NCI-H2227 treated with DMSO at 0.1 percent for 48 hours (cell line): ENCODE results near the gene CPSF3.
"Not testable (repeated sequence)": the region's sequence is repeated elsewhere in the genome, so short reads cannot be mapped to it uniquely, and the experiment has no call there.

Experiments
- DNase-seq: peaks from one replicate; lab custom pipeline; 2025; lab: John Stamatoyannopoulos, UW

The CPSF3 gene

DNA sequence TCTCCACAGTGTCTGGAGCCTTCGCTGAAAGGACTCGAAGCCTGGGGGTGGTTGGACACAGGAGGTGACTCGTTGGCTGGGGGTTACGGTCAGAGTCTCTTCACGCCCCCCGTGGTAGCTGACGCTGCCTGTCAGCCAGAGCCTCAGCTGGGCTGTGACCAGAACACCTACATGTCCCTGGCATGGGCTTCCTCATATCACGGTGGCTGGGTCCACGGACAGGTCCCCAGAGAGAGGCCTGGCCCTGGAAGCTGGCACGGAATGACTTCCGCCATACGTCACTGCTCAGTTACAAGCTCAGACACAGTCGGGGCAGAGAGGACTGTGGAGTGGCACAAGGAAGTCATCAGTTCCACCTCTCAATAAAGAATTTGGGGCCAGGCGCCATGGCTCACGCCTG, 28.6 kb upstream of the CPSF3 start:
- no peak for DNase-seq

DNA sequence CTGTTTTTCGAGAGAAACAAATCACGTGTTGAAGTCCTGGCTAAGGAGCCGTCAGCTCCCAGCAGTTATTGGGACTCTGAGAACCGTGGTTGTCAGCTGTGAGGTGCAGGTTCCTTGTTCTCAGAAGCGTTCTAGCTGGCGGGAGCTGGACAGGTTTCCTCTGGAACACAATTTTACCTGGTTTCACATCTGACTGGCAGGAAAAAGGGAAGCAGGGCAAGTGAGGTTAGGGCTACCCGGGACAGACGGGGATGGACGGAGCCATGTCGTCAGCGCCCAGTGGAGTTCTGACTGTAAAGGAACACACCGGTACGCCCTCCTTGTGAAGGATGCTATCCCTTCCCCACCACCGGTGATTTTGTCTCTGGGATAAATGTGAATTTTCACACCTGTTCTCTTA, 26.3 kb upstream of the CPSF3 start:
- DNase-seq, result no peak

GRCh38 chr2:9398251-9398650, 25.2 kb upstream of the CPSF3 start:
- not testable (repeated sequence) for DNase-seq

DNA sequence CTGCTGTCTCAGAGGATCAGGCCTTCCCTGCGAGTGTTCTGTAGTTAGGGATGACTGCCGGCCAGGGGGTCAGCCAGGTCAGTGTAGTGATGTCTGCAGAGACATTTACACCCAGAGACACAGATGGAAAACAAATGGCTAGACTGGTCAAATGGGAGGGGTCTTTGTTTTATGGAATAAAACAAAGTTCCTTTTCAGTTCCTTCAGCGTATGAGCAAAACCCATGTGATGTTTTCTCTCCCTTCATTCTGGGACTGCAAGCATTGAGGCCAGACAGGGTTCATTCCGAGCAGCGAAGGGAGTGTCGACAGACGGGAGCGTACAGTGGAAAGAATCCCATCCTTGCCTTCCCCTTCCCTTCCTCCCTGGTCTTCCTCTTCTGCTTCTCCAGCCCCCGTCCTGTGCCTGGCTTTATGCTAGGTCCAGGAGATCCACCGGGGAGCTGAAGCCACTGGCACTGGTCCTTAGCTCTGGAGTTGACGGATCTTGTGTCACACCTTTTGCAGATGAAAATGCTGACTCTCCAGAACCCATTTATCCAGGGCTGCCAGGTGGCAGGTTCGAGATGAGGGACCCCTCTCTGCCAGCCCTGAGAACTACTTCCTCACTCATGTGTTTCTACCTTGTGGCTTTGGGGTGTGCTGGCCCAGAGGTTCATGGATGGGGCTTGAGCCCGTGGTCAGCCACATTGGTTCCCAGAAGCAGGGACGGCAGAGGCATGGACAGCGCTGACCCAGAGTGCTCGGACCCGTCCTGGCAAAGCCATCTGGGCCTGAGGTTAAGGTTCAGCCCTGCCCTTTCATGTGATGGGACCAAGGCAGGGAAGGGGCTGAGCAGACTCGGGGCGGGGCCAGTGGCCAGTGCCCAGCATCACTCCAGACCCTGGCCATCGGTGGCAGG, 24.3 kb upstream of the CPSF3 start:
- no peak for DNase-seq

- no peak for DNase-seq
These were observed 23.0 kb upstream of the CPSF3 start for GRCh38 chr2:9400268-9401058.

DNA sequence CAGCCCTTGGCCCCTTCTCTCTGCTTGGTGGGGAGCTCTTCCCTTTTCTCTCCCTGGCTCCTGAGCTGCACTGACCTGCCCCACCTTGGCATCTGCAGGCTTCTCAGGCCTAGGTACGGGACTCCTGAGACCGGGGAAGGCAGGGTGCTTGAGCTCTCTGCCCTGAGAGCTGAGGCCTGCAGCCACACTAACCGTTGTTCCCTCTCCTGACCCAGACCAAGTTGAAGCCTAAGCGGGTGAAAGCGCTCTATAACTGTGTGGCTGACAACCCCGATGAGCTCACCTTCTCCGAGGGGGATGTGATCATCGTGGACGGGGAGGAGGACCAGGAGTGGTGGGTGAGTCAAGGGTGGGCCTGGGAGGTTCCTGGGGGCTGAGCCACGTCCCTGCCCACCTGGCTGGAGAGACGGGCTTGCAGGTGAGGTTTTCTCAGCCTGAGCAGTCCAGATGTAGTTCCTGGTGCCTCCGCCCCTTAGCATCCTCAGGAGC, 22.4 kb upstream of the CPSF3 start:
- DNase-seq, result no peak

DNA sequence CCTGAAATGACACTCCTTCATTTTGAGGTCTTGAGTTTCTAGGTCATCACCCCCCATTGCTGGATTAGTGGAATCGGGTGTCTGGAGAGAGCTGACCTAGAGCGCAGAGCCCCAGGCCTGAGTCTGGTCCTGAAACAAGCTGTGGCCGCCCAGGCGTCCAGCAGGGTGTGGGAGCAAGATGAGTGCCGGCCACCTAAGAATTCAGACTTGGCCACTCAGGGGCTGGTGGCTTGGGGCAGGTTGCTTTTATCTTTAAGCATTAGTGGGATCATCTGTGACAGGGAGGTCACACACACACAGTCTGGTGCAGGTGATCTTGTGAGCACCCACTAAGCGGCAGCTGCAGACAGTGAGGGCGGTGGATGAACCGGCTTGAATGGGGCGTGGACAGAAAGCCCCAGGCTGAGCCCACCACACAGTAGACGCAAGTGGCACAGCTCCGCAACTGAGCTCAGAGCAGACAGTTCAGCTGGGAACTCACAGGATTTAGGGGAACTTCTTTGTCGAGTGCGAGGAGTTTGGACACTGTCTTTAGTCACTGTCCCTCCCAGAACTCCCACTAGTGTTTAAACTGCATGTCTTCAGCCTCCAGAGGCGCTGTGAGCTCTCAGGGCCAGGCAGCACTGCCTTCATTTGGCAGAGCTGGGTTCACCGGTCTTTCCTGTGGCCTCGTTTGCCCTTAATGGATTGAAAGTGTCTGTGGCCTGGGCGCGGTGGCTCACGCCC, 21.6 kb upstream of the CPSF3 start:
- no peak for DNase-seq

- no peak for DNase-seq
These were observed 19.5 kb upstream of the CPSF3 start for GRCh38 chr2:9403924-9404323.

- DNase-seq, result no peak
These were observed 19.0 kb upstream of the CPSF3 start for GRCh38 chr2:9404451-9404850.

- no peak for DNase-seq
These were observed 17.8 kb upstream of the CPSF3 start for GRCh38 chr2:9405636-9406035.

DNA sequence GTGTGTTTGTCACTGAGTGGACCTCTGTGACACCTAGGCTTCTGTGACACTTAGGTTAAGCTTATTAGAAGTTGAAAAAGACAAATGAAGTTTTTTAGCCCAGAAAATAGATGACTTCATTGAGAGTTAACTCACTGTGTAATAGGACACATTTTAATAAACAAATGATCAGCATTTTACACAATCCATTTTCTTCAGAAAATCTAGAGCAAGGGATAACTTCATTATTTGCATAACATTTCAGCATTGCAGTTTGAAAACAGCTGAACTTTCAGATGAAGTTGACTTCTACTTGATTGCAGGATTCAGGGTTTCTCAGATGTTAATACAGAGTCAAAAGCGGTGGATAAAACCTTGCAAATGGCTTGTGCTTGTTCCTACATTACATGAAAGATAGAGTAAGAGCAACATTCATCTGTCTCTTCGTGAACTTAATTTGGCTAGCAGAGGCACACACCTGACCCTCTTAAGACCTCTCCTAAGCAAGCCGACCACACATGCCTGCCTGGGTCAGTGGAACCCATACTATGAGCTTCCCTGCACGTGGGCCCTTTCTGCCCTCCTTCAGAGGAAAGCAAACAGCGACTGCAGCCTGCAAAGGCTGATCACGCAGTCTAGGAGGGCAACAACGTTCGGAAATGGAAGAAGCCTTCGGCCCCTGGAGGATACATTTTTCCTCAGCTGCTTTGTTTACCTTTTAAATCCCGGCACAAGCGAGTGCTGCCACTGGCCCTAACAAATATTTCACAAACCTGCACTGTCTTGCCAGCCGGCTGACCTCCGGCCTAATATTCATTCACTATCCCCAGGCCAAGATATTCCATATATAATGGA, 16.7 kb upstream of the CPSF3 start:
- no peak for DNase-seq

DNA sequence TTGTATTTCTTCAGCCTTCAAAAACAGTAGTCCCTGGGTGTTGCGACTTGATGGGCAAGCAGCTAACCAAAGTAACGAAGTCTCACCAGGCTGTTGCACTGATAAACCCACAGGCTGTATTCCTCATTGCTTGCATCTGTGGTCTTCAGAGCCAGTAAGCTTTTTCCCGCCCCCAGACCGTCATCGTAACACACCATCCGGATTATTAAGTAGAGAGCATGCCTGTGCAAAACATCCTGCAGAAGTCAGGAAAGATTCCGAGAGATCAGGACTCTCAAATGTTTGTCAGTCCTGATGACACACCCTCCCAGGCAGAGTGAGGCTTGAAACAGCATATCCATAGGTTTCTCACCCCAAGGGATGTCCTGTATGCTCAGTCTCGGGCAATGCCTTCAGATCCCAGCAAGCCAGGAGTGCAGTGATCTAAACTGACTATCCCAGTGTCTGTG, 16.1 kb upstream of the CPSF3 start:
- no peak for DNase-seq

DNA sequence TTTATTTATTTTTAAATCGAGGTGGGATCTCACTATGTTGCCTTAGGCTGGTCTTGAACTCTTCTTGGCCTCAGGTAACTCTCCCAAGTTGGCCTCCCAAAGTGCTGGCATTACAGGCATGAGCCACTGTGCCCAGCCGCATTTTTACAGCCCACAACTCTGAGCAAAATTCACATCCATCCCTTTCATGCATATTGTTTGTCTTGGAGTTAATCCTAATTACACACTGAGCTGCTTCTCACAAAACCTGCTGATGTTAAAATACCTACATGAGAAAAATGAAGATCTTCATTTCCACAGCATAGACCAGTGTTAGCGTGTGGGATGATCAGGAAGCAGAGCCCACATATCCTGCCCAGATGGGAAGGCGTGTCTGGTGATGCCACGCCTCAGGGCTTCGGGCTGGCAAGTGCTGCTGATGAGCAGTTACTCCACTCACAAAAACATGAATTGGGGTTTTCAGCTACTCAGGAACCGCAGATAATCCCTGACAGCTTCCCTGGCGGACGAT, 14.8 kb upstream of the CPSF3 start:
- DNase-seq, result no peak

- DNase-seq, result no peak
These were observed 13.3 kb upstream of the CPSF3 start for GRCh38 chr2:9410108-9410507.

GRCh38 chr2:9412781-9413180, 10.7 kb upstream of the CPSF3 start:
- DNase-seq, result no peak

DNA sequence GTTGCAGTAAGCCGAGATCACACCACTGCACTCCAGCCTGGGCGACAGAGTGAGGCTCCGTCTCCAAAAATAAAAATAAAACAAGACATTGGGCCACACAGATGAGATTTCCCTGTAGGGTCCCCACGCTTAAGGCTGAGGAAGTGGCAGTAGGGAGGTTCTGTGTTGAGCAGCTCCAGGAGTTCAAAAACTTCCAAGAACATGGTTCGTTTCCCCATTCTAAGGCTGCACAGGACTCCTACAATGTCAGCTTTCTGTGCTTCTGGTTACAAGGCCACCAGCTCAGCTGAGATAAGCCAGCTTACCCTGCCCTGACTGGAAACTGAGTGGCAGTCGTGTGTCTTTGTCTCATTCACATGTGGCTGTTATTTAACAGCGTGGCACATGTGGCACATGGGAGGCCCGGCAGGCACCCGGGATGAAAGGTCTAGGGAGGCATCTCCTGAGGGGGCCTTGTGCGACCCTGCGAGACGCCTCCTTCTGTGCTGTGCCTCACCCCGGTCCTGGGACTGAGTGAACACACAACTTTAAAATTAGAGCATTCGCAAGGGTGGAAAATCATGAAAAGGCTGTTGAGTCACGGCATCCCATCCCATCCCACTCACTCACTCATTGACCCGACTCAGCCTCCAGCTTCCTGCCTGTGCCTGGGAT, 7.8 kb upstream of the CPSF3 start:
- no peak for DNase-seq

- no peak for DNase-seq
These were observed 7.0 kb upstream of the CPSF3 start for GRCh38 chr2:9416267-9416961.

DNA sequence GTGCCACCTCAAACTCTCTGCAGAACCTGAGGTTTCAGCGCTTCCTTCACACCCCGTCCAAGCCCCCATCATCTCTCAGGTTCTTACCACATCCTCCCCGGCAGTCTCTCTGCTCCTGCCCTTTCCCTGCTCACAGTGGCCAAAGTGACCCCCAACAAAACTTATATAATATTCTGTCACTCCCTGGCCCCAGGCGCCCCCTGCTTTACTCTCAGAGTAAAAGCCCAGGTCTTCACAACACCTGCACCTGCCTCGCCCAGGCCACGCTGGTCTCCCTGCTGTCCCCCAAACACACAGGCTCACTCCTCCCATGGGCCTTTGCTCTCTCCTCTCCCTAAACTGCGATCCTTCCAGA, 6.5 kb upstream of the CPSF3 start:
- no peak for DNase-seq

GRCh38 chr2:9417725-9418124, 5.7 kb upstream of the CPSF3 start:
- no peak for DNase-seq

DNA sequence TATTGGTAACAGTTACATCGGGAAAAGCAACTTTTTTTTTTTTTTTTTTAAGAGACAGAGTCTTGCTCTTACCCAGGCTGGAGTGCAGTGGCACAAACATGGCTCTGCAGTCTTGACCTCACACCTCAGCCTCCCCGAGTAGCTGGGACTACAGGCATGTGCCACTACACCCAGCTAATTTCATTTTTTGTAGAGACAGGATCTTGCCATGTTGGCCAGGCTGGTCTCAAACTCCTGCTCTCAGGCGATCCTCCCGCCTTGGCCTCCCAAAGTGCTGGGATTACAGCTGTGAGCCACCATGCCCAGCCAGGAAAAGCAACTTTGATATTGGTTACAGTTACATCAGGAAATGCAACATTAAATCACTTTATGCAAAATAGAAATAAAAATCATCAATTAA, 4.7 kb upstream of the CPSF3 start:
- DNase-seq, result no peak
